Trophoblast cell (in vitro differentiated cells and primary cell): Measurements from ENCODE around the gene GAB2.

ENCODE experiments used
- DNase-seq, 2 donors: peaks; one replicate each; pipeline ENCODE4 v3.0.0-alpha.2; 2016
- H2AFZ ChIP-seq: 2 replicates; pipeline ENCODE4 v1.6.1; 2013; ENCODE audit warnings: low read length, moderate library complexity, mild to moderate bottlenecking; ENCODE audit not compliant: insufficient read depth, poor library complexity
- H2AK5ac ChIP-seq: 2 replicates; pipeline ENCODE4 v1.6.1; 2013; ENCODE audit warnings: mild to moderate bottlenecking, low read length
- H2BK120ac ChIP-seq: 2 replicates; pipeline ENCODE4 v1.6.1; 2013; ENCODE audit warnings: low read length, mild to moderate bottlenecking, moderate library complexity; ENCODE audit not compliant: insufficient read depth, poor library complexity
- H2BK12ac ChIP-seq: 2 replicates; pipeline ENCODE4 v1.6.1; 2013; ENCODE audit warnings: mild to moderate bottlenecking, low read length, moderate library complexity
- H2BK5ac ChIP-seq: 2 replicates; pipeline ENCODE4 v1.6.1; 2013; ENCODE audit warnings: low read length, low read depth, moderate library complexity, mild to moderate bottlenecking; ENCODE audit not compliant: poor library complexity
- H3K14ac ChIP-seq: 2 replicates; pipeline ENCODE4 v1.6.1; 2013; ENCODE audit warnings: mild to moderate bottlenecking, low read length
- H3K18ac ChIP-seq: 2 replicates; pipeline ENCODE4 v1.6.1; 2013; ENCODE audit warnings: mild to moderate bottlenecking, low read length
- H3K23ac ChIP-seq: 2 replicates; pipeline ENCODE4 v1.6.1; 2013; ENCODE audit warnings: low read length
- H3K27ac ChIP-seq: 2 replicates; pipeline ENCODE4 v1.5.1; 2013; ENCODE audit warnings: low read depth, mild to moderate bottlenecking, inconsistent platforms, low read length, moderate library complexity
- H3K27me3 ChIP-seq: 2 replicates; pipeline ENCODE4 v1.6.1; 2013; ENCODE audit warnings: inconsistent platforms, mild to moderate bottlenecking, low read length, moderate library complexity; ENCODE audit not compliant: insufficient read depth
- H3K36me3 ChIP-seq, 2 experiments: 1 replicate in 1 of 2; 2 replicates in 1 of 2; pipeline ENCODE4 v1.6.1; 2013; ENCODE audit warnings: low read length in 2 of 2, mild to moderate bottlenecking in 2 of 2, moderate library complexity in 1 of 2; ENCODE audit not compliant: insufficient read depth in 2 of 2, control insufficient read depth in 1 of 2
- H3K4ac ChIP-seq: 2 replicates; pipeline ENCODE4 v1.6.1; 2013; ENCODE audit warnings: low read depth, mild to moderate bottlenecking, low read length, moderate library complexity
- H3K4me1 ChIP-seq, 2 experiments: 1 replicate in 1 of 2; 2 replicates in 1 of 2; pipeline ENCODE4 v1.6.1; 2013; ENCODE audit warnings: low read length in 2 of 2, mild to moderate bottlenecking in 2 of 2, moderate library complexity in 1 of 2; ENCODE audit not compliant: insufficient read depth in 2 of 2, control insufficient read depth in 1 of 2
- H3K4me2 ChIP-seq: 2 replicates; pipeline ENCODE4 v1.6.1; 2013; ENCODE audit warnings: inconsistent platforms, mild to moderate bottlenecking, low read length, moderate library complexity
- H3K4me3 ChIP-seq: 2 replicates; pipeline ENCODE4 v1.5.1; 2013; ENCODE audit warnings: mild to moderate bottlenecking, low read depth, low read length, inconsistent platforms
- H3K79me1 ChIP-seq: one replicate; pipeline ENCODE4 v1.6.1; 2013; ENCODE audit warnings: low read length
- H3K79me2 ChIP-seq: 2 replicates; pipeline ENCODE4 v1.6.1; 2013; ENCODE audit warnings: low read length, mild to moderate bottlenecking; ENCODE audit not compliant: control insufficient read depth, insufficient read depth, poor library complexity
- H3K9ac ChIP-seq: 2 replicates; pipeline ENCODE4 v1.6.1; 2013; ENCODE audit warnings: mild to moderate bottlenecking, low read length
- H3K9me3 ChIP-seq: 2 replicates; pipeline ENCODE4 v1.6.1; 2013; ENCODE audit warnings: low read depth, mild to moderate bottlenecking, control low read depth, inconsistent platforms, low read length; ENCODE audit not compliant: insufficient read depth
- H4K12ac ChIP-seq: 2 replicates; pipeline ENCODE4 v1.6.1; 2013; ENCODE audit warnings: low read depth, mild to moderate bottlenecking, low read length, moderate library complexity
- H4K8ac ChIP-seq: 2 replicates; pipeline ENCODE4 v1.6.1; 2013; ENCODE audit warnings: low read depth, mild to moderate bottlenecking, low read length, moderate library complexity
- H4K91ac ChIP-seq: one replicate; pipeline ENCODE4 v1.6.1; 2013; ENCODE audit warnings: low read depth, mild to moderate bottlenecking, low read length, moderate library complexity
- WGBS: extraction: QIAGEN DNeasy Blood & Tissue Kit; methylation state at CpG from one replicate; pipeline ENCODE4 v1.1.7; 2013; ENCODE audit warnings: missing lambda C conversion rate; ENCODE audit not compliant: insufficient read length, insufficient coverage; ENCODE audit errors: extremely low coverage; 5-methylcytosine and 5-hydroxymethylcytosine counted together

The GAB2 gene

GRCh38 chr11:78205691-78206090, 211.9 kb downstream of the GAB2 start:
- no peak overlapping the region for H4K12ac ChIP-seq
- H3K4me2 ChIP-seq = no peak overlapping the region
- H3K79me1 ChIP-seq = no peaks in the 10 kb centered on the region
- no peaks in the 10 kb centered on the region for H3K27me3 ChIP-seq
- H2BK5ac ChIP-seq = no peak overlapping the region
- H3K4me1 ChIP-seq = peaks cover 8 to 14% of the 10 kb centered on the region in 2 experiments
- H3K14ac ChIP-seq = no peak overlapping the region
- H3K4ac ChIP-seq = no peak overlapping the region
- no peak for DNase-seq
- no peak overlapping the region for H2AFZ ChIP-seq
- H3K4me3 ChIP-seq = no peak overlapping the region
- peaks cover 63 to 72% of the 10 kb centered on the region in 2 experiments for H3K36me3 ChIP-seq
- H2BK120ac ChIP-seq = no peak overlapping the region
- H2AK5ac ChIP-seq = no peak overlapping the region
- H3K27ac ChIP-seq = no peak overlapping the region
- no peak overlapping the region for H3K18ac ChIP-seq
- H4K91ac ChIP-seq = no peak overlapping the region
- H2BK12ac ChIP-seq = no peak overlapping the region
- H3K9ac ChIP-seq = no peak overlapping the region
- peaks cover 2% of the 10 kb centered on the region for H3K79me2 ChIP-seq
- no peak overlapping the region for H4K8ac ChIP-seq
- no peak overlapping the region for H3K23ac ChIP-seq
- no peaks in the 10 kb centered on the region for H3K9me3 ChIP-seq
- no CpG with 5 or more reads among the region's 7 CpGs for WGBS

DNA sequence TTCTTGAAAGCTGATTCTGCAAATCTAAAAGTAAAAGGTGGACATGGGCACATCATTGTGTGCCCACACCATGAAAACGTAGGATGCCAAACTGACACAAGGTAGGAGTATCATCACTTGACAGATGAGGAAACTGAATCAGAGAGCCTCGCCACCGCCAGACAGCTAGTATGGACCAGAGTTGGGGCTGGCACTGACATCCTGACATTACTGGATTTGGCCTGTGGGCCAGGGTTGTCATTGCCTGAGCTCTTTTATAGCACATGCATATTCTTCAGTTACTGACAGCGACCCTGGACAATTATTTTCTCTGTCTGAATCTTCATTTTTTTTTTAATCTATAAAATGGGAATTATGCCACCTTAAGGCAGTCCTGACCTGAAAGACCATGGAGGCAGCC, 212.4 kb downstream of the GAB2 start:
- H4K8ac ChIP-seq = no peak overlapping the region
- H2AFZ ChIP-seq = no peak overlapping the region
- DNase-seq = no peak
- H3K4me1 ChIP-seq = peaks cover 8 to 14% of the 10 kb centered on the region in 2 experiments
- H3K79me1 ChIP-seq = no peaks in the 10 kb centered on the region
- peaks cover 2% of the 10 kb centered on the region for H3K79me2 ChIP-seq
- no peak overlapping the region for H2BK5ac ChIP-seq
- no peaks in the 10 kb centered on the region for H3K9me3 ChIP-seq
- no peak overlapping the region for H2BK120ac ChIP-seq
- WGBS = no CpG with 5 or more reads among the region's 4 CpGs
- H4K12ac ChIP-seq = no peak overlapping the region
- no peak overlapping the region for H3K18ac ChIP-seq
- H3K23ac ChIP-seq = no peak overlapping the region
- H3K4me2 ChIP-seq = no peak overlapping the region
- no peak overlapping the region for H4K91ac ChIP-seq
- H3K27me3 ChIP-seq = no peaks in the 10 kb centered on the region
- H2AK5ac ChIP-seq = no peak overlapping the region
- no peak overlapping the region for H3K4me3 ChIP-seq
- no peak overlapping the region for H3K4ac ChIP-seq
- no peak overlapping the region for H3K14ac ChIP-seq
- H2BK12ac ChIP-seq = no peak overlapping the region
- peaks cover 65 to 73% of the 10 kb centered on the region in 2 experiments for H3K36me3 ChIP-seq
- no peak overlapping the region for H3K9ac ChIP-seq
- H3K27ac ChIP-seq = no peak overlapping the region

DNA sequence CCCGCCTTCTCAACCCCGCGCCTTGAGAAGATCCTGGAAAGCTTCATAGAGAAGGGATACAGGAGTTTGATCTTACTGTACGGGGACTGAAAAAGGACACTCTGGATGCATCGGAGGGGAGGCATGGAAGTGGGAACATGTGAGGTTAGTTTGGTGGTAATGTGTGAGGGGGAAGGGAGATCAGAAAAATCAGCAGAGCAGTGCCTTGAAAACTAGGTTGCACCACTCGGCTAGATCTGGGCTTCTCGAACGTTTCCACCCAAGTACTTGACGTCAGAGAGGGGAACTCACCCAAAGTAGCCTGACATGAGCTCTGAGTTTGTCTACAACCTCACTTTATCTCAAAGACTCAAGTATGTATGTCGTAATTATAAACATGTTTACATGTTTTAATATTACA, 214.4 kb downstream of the GAB2 start:
- H2BK120ac ChIP-seq = no peak overlapping the region

DNA sequence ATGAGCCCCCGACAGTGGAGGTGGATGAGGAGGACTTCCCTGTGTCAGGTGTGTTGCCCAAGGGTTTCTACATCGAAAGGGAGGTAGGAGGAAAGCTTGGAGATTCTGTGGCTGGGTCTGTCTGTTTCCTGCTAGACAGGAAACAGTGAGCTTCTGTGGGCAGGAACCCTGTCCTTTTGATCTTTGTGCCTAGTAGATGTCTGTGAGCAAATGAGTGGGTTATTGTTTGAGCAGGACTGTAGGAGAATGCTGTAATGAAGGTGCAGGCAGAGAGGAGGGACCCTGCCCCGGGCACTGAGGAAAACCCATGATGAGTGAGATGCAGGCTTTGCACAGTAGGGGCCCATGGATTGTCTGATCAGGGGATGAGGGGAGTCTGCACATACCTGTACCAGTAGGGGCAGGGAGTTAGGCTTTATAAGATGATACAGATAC, 214.9 kb downstream of the GAB2 start:
- H3K4me3 ChIP-seq = no peak overlapping the region
- H2BK5ac ChIP-seq = no peak overlapping the region
- H4K91ac ChIP-seq = no peak overlapping the region
- no peak overlapping the region for H2AK5ac ChIP-seq
- peaks cover 1% of the 10 kb centered on the region for H3K9me3 ChIP-seq
- H3K79me2 ChIP-seq = peaks cover 2% of the 10 kb centered on the region
- no peak overlapping the region for H3K4me2 ChIP-seq
- no peak overlapping the region for H2BK120ac ChIP-seq
- no peak overlapping the region for H3K14ac ChIP-seq
- H3K27me3 ChIP-seq = no peaks in the 10 kb centered on the region
- H3K4me1 ChIP-seq = peaks cover 7 to 8% of the 10 kb centered on the region in 2 experiments
- DNase-seq = no peak
- no peak overlapping the region for H2BK12ac ChIP-seq
- no peak overlapping the region for H3K27ac ChIP-seq
- H3K18ac ChIP-seq = no peak overlapping the region
- H3K9ac ChIP-seq = no peak overlapping the region
- no peak overlapping the region for H2AFZ ChIP-seq
- no CpG with 5 or more reads among the region's 3 CpGs for WGBS
- H4K12ac ChIP-seq = no peak overlapping the region
- no peak overlapping the region for H4K8ac ChIP-seq
- H3K23ac ChIP-seq = no peak overlapping the region
- H3K79me1 ChIP-seq = no peaks in the 10 kb centered on the region
- H3K36me3 ChIP-seq = peaks cover 64 to 72% of the 10 kb centered on the region in 2 experiments
- H3K4ac ChIP-seq = no peak overlapping the region

More for the DNA sequence above, 214.4 kb downstream of the GAB2 start:
- H3K4me3 ChIP-seq = no peak overlapping the region
- H3K27ac ChIP-seq = no peak overlapping the region
- H3K79me2 ChIP-seq = peaks cover 2% of the 10 kb centered on the region
- no peak overlapping the region for H2BK5ac ChIP-seq
- peaks cover 8% of the 10 kb centered on the region in 2 experiments for H3K4me1 ChIP-seq
- no peak overlapping the region for H2BK12ac ChIP-seq
- H3K9ac ChIP-seq = no peak overlapping the region
- no peak overlapping the region for H3K4ac ChIP-seq
- H3K36me3 ChIP-seq = peaks cover 64 to 72% of the 10 kb centered on the region in 2 experiments
- H4K12ac ChIP-seq = no peak overlapping the region
- no peak overlapping the region for H3K14ac ChIP-seq
- no peaks in the 10 kb centered on the region for H3K79me1 ChIP-seq
- no peak overlapping the region for H3K23ac ChIP-seq
- no peak overlapping the region for H3K18ac ChIP-seq
- H2AK5ac ChIP-seq = no peak overlapping the region
- no peak overlapping the region for H2AFZ ChIP-seq
- no CpG with 5 or more reads among the region's 10 CpGs for WGBS
- H4K8ac ChIP-seq = peak overlapping the region; percentile 32
- H3K9me3 ChIP-seq = no peaks in the 10 kb centered on the region
- DNase-seq = no peak
- H3K4me2 ChIP-seq = no peak overlapping the region
- H4K91ac ChIP-seq = no peak overlapping the region
- no peaks in the 10 kb centered on the region for H3K27me3 ChIP-seq
